GOT3 (cell line): ENCODE results near the gene NNAT.
"Not testable (repeated sequence)": the region's sequence is repeated elsewhere in the genome, so short reads cannot be mapped to it uniquely, and the experiment has no call there.

ENCODE experiments used
- DNase-seq: peaks from one replicate; lab custom pipeline; 2025; ENCODE audit warnings: mixed read lengths; lab: John Stamatoyannopoulos, UW

NNAT gene

DNA sequence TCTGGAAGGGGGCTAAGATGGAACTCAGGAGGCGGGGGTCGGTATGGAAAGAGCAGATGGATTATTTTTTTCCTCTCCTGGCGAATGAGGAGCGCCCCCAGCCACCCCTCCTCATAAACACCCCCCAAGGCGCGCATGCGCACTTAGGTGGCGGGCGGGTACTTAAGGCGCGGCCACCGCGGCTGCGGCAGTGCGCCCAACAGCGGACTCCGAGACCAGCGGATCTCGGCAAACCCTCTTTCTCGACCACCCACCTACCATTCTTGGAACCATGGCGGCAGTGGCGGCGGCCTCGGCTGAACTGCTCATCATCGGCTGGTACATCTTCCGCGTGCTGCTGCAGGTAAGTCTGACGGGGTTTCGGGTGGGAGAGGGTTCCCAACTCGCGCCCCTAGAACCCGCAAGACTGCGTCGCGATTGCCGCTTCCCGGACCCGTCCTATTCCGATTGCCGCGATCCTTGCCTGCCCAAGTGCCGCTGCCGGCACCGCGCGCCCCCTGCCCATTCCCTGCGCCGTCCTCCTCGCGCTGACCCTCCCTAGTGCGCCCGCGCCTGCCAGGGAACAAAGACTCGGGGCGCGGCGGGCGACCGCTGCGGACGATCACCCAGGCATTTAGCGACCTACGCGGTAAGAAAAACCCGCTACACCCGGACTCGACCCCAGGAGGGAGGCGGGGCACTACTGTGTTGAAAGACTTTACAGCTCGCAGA lies at the start of gene NNAT:
TSS of gene NNAT (plus strand) at position 190 of the 711 bp plus-strand sequence. CDS start at position 272, 82 bp downstream.
- no peak for DNase-seq

DNA sequence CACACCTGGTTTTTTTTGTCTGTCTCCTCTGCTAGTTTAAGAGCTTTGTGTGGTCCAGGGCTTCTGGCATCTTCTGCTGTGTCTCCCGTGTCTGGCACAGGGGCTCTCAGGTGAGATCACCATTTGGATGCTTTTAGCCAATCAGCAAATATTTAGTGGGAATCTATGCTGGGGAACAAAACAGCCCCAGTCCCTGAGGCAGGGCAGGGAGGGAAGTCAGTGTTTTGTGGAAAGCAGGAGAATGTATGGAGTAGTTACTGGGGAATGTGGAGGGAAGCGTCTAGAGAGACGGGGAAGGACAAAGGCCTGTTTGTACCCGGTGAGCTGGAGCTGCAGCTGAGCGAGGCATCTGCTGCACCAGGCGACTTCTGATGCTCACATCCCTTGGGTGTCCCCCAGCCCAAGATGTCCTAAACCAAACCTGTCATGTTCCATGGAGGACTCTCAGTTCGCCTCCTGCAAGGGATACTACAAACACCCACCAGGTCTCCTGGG lies 49.3 kb upstream of the NNAT start:
- no peak for DNase-seq

DNA sequence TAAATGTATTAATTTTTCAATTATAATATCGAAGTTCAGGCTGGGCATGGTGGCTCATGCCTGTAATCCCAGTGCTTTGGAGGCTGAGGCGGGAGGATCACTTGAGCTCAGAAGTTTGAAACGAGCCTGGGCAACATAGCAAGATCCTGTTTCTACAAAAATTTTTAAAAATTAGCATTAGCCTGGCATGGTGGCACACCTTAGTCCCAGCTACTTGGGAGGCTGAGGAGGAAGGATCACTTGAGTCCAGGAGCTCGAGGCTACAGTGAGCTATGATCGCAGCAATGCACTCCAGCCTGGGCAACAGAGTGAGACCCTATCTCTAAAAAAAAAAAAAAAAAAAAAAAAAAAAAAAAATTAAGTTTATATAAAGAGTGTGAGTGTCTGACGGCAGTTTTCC lies 48.6 kb upstream of the NNAT start:
- not testable (repeated sequence) for DNase-seq

GRCh38 chr20:37473249-37474000 lies 47.6 kb upstream of the NNAT start:
- DNase-seq, result no peak

- DNase-seq, result no peak
Measured at GRCh38 chr20:37474386-37474785, 46.7 kb upstream of the NNAT start.

GRCh38 chr20:37475252-37475651 lies 45.8 kb upstream of the NNAT start:
- DNase-seq, result no peak

DNA sequence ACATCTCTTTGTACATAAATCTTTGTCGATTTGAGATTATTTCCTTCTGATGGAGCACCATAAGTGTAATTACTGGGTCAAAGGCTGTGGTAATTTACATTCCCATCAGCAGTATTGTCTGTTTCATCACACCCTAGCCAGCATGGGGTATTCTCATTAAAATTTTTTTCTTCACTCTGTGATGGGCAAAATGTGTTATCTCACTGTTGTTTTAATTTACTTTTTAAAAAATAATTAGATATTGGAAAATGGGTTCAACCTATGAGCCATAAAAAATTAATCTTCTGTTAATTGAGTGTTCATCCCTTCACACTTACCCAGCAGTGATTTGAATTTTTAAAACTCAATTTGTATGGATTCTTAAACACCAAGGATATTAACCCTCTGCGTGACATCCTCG lies 44.0 kb upstream of the NNAT start:
- no peak for DNase-seq

- DNase-seq, result no peak
Measured at GRCh38 chr20:37479266-37479665, 41.8 kb upstream of the NNAT start.

GRCh38 chr20:37479925-37480691 lies 40.9 kb upstream of the NNAT start:
- no peak for DNase-seq

DNA sequence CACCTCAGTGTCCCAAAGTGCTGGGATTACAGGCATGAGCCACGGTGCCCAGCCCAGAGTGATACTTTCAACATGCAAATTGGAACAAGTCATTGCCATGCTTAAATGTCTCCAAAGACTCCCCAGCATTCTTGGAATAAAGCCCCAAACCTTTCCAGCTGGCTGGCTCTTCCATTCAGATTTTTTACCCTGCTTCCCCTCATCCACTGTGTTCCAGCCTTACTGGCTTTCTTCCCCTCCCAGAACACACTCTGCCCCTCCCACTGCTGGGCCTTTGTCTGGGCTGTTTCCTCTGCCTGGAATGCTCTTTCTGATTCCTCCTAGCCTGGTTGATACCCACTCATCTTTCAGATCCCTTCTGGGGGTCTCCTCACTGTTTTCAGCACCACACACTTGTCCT lies 40.1 kb upstream of the NNAT start:
- DNase-seq, result no peak

DNA sequence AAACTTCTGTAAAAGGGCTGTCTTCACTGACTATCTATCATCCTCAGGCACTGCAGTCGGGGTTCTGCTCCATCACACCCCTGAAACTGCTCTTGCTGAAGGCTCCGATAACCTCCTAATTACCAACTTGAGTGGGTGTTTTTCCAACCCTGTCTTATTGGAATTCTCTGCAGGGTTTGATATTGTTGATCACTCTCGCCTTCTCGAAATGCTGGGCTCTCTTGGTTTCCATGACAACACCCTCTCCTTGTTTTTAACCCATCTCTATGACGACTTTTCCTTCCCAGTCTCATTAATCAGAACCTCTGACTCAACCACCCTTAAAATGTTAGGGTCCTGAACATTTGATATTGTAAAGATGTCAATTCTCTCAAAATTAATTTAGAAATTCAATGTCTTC lies 39.4 kb upstream of the NNAT start:
- no peak for DNase-seq

DNA sequence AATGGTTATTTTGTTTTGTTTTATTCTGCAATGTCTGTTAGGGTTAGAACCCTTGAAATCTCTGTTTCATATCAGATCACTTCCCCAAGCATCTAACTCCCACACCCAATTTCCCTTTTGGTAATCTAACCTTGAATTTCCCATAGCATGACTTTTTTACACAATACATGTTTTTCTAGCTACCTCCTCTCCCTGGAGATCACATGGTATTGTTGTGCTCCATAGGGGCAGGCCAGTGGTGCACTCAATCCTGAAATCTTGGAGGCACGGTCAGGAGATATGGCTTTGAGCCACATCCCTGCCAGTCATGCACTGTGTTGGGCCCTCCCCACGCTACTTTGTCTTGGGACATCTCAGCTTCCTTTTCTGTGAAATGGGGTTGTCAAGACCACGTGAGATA lies 36.7 kb upstream of the NNAT start:
- DNase-seq, result no peak

GRCh38 chr20:37486209-37486608 lies 34.8 kb upstream of the NNAT start:
- DNase-seq, result not testable (repeated sequence)

- no peak for DNase-seq
Measured at GRCh38 chr20:37490663-37491350, 30.2 kb upstream of the NNAT start.

- DNase-seq, result no peak
Measured at GRCh38 chr20:37492096-37492625, 28.9 kb upstream of the NNAT start.

DNA sequence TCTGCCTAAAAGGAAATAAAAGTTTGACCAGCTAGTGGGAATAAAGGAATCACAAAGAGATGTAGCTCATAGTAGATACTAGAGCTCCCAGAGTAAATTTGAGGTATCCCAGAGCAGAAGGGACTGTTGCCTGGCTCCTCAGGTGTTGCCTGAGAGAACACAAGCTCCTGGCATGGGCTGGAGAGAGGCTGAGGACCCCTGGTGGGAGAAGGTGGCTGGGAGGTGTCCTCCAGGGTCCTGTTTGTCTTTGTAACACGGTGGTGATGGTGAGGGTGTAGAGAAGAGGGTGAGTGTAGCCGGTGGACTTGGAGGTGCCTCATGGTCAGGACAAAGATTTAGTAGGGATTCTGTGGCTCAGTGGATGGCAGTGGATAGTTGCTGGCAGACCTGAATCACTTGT lies 28.1 kb upstream of the NNAT start:
- no peak for DNase-seq

GRCh38 chr20:37494301-37494700 lies 26.7 kb upstream of the NNAT start:
- no peak for DNase-seq

- no peak for DNase-seq
Measured at GRCh38 chr20:37494796-37495195, 26.3 kb upstream of the NNAT start.

- DNase-seq, result no peak
Measured at GRCh38 chr20:37498066-37498665, 22.9 kb upstream of the NNAT start.

- DNase-seq, result no peak
Measured at GRCh38 chr20:37500311-37500710, 20.7 kb upstream of the NNAT start.

- no peak for DNase-seq
Measured at GRCh38 chr20:37501940-37502339, 19.1 kb upstream of the NNAT start.
